ENCODE measurements around the gene VPS33B. TPM values are rescaled to one million over a fixed set of nuclear protein-coding genes. Genes with fewer than 3 reads are reported as not detected.

VPS33B gene
- total RNA-seq, 1 experiment from 2014 or later: 16.3 TPM

GRCh38 chr15:90950676-90951075, 71.7 kb downstream of the VPS33B start:
- H3K27me3 ChIP-seq (ENCODE audit: insufficient read depth, low read length): no peaks in the 10 kb centered on the region
- no peak overlapping the region for H2AK5ac ChIP-seq (ENCODE audit: insufficient read length, low read length)
- no peak overlapping the region for H2BK12ac ChIP-seq (ENCODE audit: insufficient read length, low read depth, low read length)
- no peaks in the 10 kb centered on the region for H3K27me3 Mint-ChIP-seq (ENCODE audit: low read depth)
- no peak for DNase-seq
- no peak overlapping the region for H4K91ac ChIP-seq (ENCODE audit: insufficient read length, low read depth, low read length)
- no peaks in the 10 kb centered on the region for H3K79me1 ChIP-seq (ENCODE audit: insufficient read depth, low read depth, low read length, poor library complexity, severe bottlenecking)
- peaks cover 8% of the 10 kb centered on the region for H3K23me2 ChIP-seq (ENCODE audit: insufficient read length, low read depth, low read length, poor library complexity, severe bottlenecking)
- H3K4me2 ChIP-seq (ENCODE audit: insufficient read depth, insufficient read length, low read length): no peak overlapping the region
- no peak for TF ChIP-seq CTCF (conservative IDR thresholded peaks at IDR 0.05)
- H3K4me3 Mint-ChIP-seq: no peak overlapping the region
- no peaks in the 10 kb centered on the region for H3K79me2 ChIP-seq (ENCODE audit: insufficient read depth, low read length)
- no peak overlapping the region for H4K8ac ChIP-seq (replicated peaks; ENCODE audit: insufficient read length, low read depth, low read length)
- no peak overlapping the region for H4K5ac ChIP-seq (ENCODE audit: insufficient read length, low read depth, low read length)
- H3K9me3 Mint-ChIP-seq: no peaks in the 10 kb centered on the region
- H4K20me1 ChIP-seq (ENCODE audit: control insufficient read depth, insufficient read depth, insufficient read length): peaks cover 3% of the 10 kb centered on the region
- WGBS (ENCODE audit: extremely low coverage, insufficient read length, low lambda C conversion rate): no CpG with 5 or more reads among the region's 6 CpGs
- H3K36me3 Mint-ChIP-seq (ENCODE audit: insufficient read depth in 1 of 3, low read depth in 3 of 3): peaks cover 27 to 76% (median 64%) of the 10 kb centered on the region in 3 experiments; a peak in 6 of 7 replicates
- no peak overlapping the region for H2BK5ac ChIP-seq (ENCODE audit: insufficient read length, low read length)
- H3K9me3 ChIP-seq (ENCODE audit: control insufficient read depth, low read depth, low read length): no peaks in the 10 kb centered on the region
- no peak overlapping the region for H3K27ac ChIP-seq (ENCODE audit: insufficient read length, low read depth, low read length)
- no peak overlapping the region for H2BK15ac ChIP-seq (ENCODE audit: low read depth, low read length)
- no peak overlapping the region for H3K56ac ChIP-seq (ENCODE audit: insufficient read length, low read depth, low read length)
- no peak overlapping the region for H3K27ac Mint-ChIP-seq
- H3K23ac ChIP-seq (ENCODE audit: insufficient read length, low read depth, low read length): no peak overlapping the region
- H3K9ac ChIP-seq (ENCODE audit: extremely low read depth, insufficient read length, low read length): no peak overlapping the region
- H3K18ac ChIP-seq (ENCODE audit: insufficient read length, low read depth, low read length): no peak overlapping the region
- no peaks in the 10 kb centered on the region for H3K4me1 ChIP-seq (ENCODE audit: insufficient read depth, low read length)
- no peak overlapping the region for H3K14ac ChIP-seq (ENCODE audit: insufficient read depth, low read length)
- H3K4me1 Mint-ChIP-seq: peaks cover 1% of the 10 kb centered on the region in 2 experiments
- H2AFZ ChIP-seq (ENCODE audit: low read length): no peak overlapping the region
- no peak overlapping the region for H2BK120ac ChIP-seq (ENCODE audit: low read depth, low read length, poor library complexity, severe bottlenecking)
- no peak overlapping the region for H3K4ac ChIP-seq (ENCODE audit: low read depth, low read length)
- H2BK20ac ChIP-seq (ENCODE audit: low read depth, low read length, poor library complexity, severe bottlenecking): no peak overlapping the region
- no peak overlapping the region for H3T11ph ChIP-seq (ENCODE audit: low read length)

Data from H9 (cell line).